ENCODE results near the gene SPATA25.
"Not testable (repeated sequence)": the region's sequence is repeated elsewhere in the genome, so short reads cannot be mapped to it uniquely, and the experiment has no call there.

The SPATA25 gene

DNA sequence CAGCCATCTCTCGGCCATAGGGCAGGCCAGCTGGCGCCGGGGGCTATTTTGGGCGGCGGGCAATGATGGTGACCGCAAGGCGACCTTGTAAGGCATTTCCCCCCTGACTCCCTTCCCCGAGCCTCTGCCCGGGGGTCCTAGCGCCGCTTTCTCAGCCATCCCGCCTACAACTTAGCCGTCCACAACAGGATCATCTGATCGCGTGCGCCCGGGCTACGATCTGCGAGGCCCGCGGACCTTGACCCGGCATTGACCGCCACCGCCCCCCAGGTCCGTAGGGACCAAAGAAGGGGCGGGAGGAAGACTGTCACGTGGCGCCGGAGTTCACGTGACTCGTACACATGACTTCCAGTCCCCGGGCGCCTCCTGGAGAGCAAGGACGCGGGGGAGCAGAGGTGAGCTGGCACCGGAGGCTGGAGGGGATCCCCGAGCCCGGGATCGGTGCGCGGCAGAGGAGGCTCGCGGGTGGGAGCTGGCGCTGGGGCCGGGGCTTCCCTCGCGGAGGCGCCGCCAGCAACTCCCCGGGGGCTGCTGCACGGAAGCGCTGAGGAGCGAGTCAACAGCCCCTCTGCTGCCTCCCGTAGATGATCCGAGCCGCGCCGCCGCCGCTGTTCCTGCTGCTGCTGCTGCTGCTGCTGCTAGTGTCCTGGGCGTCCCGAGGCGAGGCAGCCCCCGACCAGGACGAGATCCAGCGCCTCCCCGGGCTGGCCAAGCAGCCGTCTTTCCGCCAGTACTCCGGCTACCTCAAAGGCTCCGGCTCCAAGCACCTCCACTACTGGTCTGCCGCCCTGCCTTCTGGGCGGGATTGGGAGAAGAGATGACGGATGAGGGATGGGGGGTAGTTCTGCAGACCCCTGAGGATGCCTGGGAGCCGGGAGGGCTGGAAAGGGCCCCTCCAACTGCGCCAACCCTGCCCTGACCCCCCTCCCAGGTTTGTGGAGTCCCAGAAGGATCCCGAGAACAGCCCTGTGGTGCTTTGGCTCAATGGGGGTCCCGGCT lies 3.9 kb upstream of the SPATA25 start, which contains the start of the genes CTSA and NEURL2:
TSS of gene CTSA (plus strand) at position 351 of the 999 bp plus-strand sequence. CDS start at position 585, 234 bp downstream.
TSS of gene NEURL2 (minus strand) at position 224 of the 999 bp plus-strand sequence. CDS start at position 7, 217 bp downstream.
- Histone ChIP-seq H3K27ac (ENCODE audit: low read length) (peak within 1 kb of the TSS; percentile 43), H3K27me3 (ENCODE audit: insufficient read depth, low read length) (no peaks in the 10 kb centered on the region), H3K4me1 (ENCODE audit: insufficient read depth, low read length) (no peaks in the 10 kb centered on the region), H3K9ac (ENCODE audit: low read depth, low read length) (peak within 1 kb of the TSS; percentile 88), H3K4me3 (ENCODE audit: low read length) (peak within 1 kb of the TSS; percentile 81), H3K9me3 (ENCODE audit: insufficient read depth, low read depth, low read length) (no peaks in the 10 kb centered on the region), H3K36me3 (ENCODE audit: insufficient read depth, low read depth, low read length) (peaks cover 37% of the 10 kb centered on the region)

DNA sequence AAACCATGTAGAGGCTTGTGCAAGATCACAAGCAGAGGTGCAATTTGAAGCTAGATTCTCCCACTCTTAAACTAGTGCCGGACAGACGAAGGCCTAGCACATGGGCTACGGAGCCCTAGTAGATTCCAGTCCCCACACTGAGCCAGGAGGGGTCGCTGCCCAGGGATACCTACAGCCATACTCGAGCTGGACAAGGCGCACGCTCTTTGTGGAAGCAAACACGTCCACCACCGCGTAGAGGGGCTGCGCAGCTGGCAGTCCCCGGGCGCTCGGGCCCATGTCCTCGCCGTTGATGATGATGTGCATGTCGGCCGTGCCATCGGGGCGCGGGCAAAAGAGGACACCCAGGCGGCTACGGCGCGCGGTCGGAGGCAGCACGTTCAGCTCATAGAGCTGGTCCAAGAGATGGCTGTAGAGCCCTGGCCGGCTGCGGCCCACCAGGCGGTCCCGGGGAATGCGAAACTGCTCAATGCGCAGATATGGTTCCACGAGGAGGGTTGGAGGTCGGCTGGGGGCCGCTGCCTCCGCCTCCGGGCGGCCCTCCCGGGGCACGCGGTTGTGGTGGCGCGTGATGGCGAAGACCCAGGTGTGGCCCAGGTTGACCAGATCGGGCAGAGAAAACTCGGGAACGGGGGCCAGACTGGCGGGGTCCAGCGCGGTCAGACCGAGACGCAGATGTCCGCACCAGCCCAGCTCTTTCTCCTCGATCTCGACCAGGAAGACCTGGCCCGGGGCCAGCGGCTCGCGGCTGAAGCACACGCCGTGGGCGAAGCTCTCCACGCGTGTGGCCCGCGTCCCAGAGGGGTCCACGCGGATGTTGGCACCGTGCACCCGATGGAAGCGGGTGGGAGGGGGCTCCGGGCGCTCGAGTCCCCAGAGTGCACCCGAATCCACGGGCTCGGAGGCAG lies 2.9 kb upstream of the SPATA25 start:
- Histone ChIP-seq H3K9me3 (ENCODE audit: insufficient read depth, low read depth, low read length) (no peaks in the 10 kb centered on the region), H3K36me3 (ENCODE audit: insufficient read depth, low read depth, low read length) (peaks cover 38% of the 10 kb centered on the region), H3K9ac (ENCODE audit: low read depth, low read length) (peak overlapping the region; percentile 88; the same call in 1 of the 2 replicates), H3K27me3 (ENCODE audit: insufficient read depth, low read length) (no peaks in the 10 kb centered on the region), H3K4me1 (ENCODE audit: insufficient read depth, low read length) (no peaks in the 10 kb centered on the region), H3K4me3 (ENCODE audit: low read length) (peak overlapping the region; percentile 81), H3K27ac (ENCODE audit: low read length) (no peak overlapping the region)

GRCh38 chr20:45888681-45889080 lies 1.3 kb upstream of the SPATA25 start:
- Histone ChIP-seq H3K4me1 (ENCODE audit: insufficient read depth, low read length) (no peaks in the 10 kb centered on the region), H3K4me3 (ENCODE audit: low read length) (no peak overlapping the region), H3K27ac (ENCODE audit: low read length) (no peak overlapping the region), H3K36me3 (ENCODE audit: insufficient read depth, low read depth, low read length) (peaks cover 36% of the 10 kb centered on the region), H3K9me3 (ENCODE audit: insufficient read depth, low read depth, low read length) (no peaks in the 10 kb centered on the region), H3K27me3 (ENCODE audit: insufficient read depth, low read length) (no peaks in the 10 kb centered on the region), H3K9ac (ENCODE audit: low read depth, low read length) (no peak overlapping the region)

GRCh38 chr20:45886590-45887345 lies 654 bp downstream of the SPATA25 start:
- H3K4me1 ChIP-seq (ENCODE audit: insufficient read depth, low read length), result no peaks in the 10 kb centered on the region
- no peak overlapping the region for H3K4me3 ChIP-seq (ENCODE audit: low read length)
- H3K9ac ChIP-seq (ENCODE audit: low read depth, low read length), result no peak overlapping the region
- no peaks in the 10 kb centered on the region for H3K27me3 ChIP-seq (ENCODE audit: insufficient read depth, low read length)
- peaks cover 43% of the 10 kb centered on the region for H3K36me3 ChIP-seq (ENCODE audit: insufficient read depth, low read depth, low read length)
- no peak overlapping the region for H3K27ac ChIP-seq (ENCODE audit: low read length)
- no peaks in the 10 kb centered on the region for H3K9me3 ChIP-seq (ENCODE audit: insufficient read depth, low read depth, low read length)

- Histone ChIP-seq H3K9ac (ENCODE audit: low read depth, low read length) (no peak overlapping the region), H3K27ac (ENCODE audit: low read length) (no peak overlapping the region)
These were observed 4.3 kb downstream of the SPATA25 start for GRCh38 chr20:45883100-45883469.

DNA sequence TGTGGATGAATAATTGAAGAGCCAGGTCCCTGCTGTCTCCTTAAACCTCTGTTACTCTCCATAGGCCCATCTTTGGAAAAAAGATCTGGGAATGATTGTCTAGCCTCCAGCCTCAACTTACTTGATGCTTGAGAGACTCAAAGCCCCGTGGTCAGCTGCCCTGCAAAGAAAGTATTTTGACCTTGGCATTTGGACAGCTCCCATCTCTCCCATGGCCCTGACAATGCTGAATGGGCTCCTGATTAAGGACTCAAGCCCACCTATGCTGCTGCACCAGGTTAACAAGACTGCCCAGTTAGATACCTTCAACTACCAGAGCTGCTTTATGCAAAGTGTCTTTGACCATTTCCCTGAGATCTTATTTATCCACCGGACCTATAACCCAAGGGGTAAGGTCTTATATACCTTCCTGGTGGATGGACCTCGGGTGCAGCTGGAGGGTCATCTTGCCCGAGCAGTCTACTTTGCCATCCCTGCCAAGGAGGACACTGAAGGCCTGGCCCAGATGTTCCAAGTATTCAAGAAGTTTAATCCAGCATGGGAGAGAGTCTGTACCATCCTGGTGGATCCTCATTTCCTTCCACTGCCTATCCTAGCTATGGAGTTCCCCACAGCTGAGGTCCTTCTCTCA lies 4.8 kb downstream of the SPATA25 start:
- Histone ChIP-seq H3K9ac (ENCODE audit: low read depth, low read length) (no peak overlapping the region), H3K4me3 (ENCODE audit: low read length) (no peak overlapping the region), H3K4me1 (ENCODE audit: insufficient read depth, low read length) (no peaks in the 10 kb centered on the region), H3K27ac (ENCODE audit: low read length) (no peak overlapping the region), H3K27me3 (ENCODE audit: insufficient read depth, low read length) (no peaks in the 10 kb centered on the region), H3K36me3 (ENCODE audit: insufficient read depth, low read depth, low read length) (peaks cover 41% of the 10 kb centered on the region), H3K9me3 (ENCODE audit: insufficient read depth, low read depth, low read length) (no peaks in the 10 kb centered on the region)

More at GRCh38 chr20:45883100-45883469, 4.3 kb downstream of the SPATA25 start:
- H3K27me3 ChIP-seq (ENCODE audit: insufficient read depth, low read length), result no peaks in the 10 kb centered on the region
- H3K4me1 ChIP-seq (ENCODE audit: insufficient read depth, low read length), result no peaks in the 10 kb centered on the region
- H3K9me3 ChIP-seq (ENCODE audit: insufficient read depth, low read depth, low read length), result no peaks in the 10 kb centered on the region
- H3K36me3 ChIP-seq (ENCODE audit: insufficient read depth, low read depth, low read length), result peaks cover 38% of the 10 kb centered on the region
- no peak overlapping the region for H3K4me3 ChIP-seq (ENCODE audit: low read length)

DNA sequence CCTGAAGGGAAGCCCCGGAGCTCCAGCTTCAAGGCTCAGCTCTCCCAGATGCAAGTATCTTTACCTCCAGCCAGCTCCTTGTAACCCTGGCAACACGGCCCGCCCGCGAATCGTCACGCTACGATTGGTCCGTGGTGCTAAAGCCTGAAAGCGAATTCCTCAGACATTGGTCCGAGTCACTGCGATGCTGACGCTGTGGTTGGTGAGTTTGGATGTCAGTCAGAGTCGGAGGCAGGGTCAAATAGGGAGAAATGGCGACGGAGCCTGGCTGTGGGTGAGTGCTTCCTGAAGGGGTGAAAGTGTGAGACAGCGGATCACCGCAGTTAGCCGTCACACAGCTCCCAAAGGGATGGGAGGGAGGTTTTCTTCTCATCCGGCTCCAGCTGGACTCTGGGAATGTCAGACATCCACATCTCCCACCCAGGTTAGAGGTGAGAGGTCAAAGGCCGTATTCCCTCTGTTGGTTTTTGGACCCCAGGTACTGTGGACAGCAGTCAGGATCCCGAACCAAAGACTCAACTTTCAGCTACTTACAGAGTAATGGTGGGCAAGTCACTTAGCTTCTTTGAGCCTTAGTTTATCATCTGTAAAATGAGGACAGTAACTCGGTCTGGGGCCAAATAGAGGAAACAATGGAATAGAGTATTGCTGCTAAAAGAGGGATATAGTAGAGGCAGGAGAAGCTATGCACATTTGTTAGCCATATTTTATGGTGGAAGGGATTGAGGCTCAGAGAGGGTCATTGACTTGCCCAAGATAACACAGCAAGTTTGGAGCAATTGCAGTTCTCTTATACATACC lies 6.2 kb downstream of the SPATA25 start, which contains the start of gene ZSWIM1:
TSS of gene ZSWIM1 (plus strand) at position 240 of the 801 bp plus-strand sequence. CDS start 1,366 bp downstream, outside the sequence.
- H3K9ac ChIP-seq (ENCODE audit: low read depth, low read length), result peak within 1 kb of the TSS; percentile 95
- H3K9me3 ChIP-seq (ENCODE audit: insufficient read depth, low read depth, low read length), result no peaks in the 10 kb centered on the region
- no peak within 1 kb of the TSS for H3K27ac ChIP-seq (ENCODE audit: low read length)
- H3K4me3 ChIP-seq (ENCODE audit: low read length), result peak within 1 kb of the TSS; percentile 97
- peaks cover 48% of the 10 kb centered on the region for H3K36me3 ChIP-seq (ENCODE audit: insufficient read depth, low read depth, low read length)
- no peaks in the 10 kb centered on the region for H3K27me3 ChIP-seq (ENCODE audit: insufficient read depth, low read length)
- no peaks in the 10 kb centered on the region for H3K4me1 ChIP-seq (ENCODE audit: insufficient read depth, low read length)

DNA sequence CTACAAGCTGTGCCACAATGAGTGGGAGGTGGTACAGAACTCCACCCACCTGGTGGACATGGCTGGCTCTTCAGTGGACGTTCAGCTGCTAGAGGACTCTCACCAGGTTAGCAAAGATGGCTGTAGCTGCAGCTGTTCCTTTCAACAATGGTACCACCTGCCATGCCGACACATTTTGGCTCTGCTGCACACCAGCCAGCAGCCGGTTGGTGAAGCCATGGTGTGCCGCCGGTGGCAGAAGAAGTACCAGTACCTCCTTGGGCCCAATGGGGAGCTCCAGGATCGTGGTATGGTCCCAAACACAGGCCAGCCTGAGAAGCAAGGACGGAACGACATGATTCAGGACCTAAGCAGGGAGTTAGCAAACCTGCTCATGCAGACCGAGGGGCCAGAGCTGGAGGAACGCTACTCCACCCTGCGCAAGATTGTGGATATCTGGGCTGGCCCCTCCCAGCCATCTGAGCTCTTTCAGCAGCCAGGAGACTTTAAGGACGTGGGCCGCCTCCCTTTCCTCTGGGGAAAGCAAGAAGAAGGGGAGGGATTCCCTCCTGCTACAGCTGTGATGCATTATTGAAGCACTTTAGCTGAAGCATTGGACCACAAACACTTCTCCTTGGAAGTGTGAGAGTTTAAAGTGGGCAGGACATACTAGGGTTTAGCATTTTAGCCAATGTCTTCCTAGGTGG lies 9.2 kb downstream of the SPATA25 start:
- H3K27me3 ChIP-seq (ENCODE audit: insufficient read depth, low read length), result no peaks in the 10 kb centered on the region
- H3K4me3 ChIP-seq (ENCODE audit: low read length), result no peak overlapping the region
- no peaks in the 10 kb centered on the region for H3K9me3 ChIP-seq (ENCODE audit: insufficient read depth, low read depth, low read length)
- no peak overlapping the region for H3K9ac ChIP-seq (ENCODE audit: low read depth, low read length)
- no peaks in the 10 kb centered on the region for H3K4me1 ChIP-seq (ENCODE audit: insufficient read depth, low read length)
- H3K27ac ChIP-seq (ENCODE audit: low read length), result no peak overlapping the region
- peaks cover 29% of the 10 kb centered on the region for H3K36me3 ChIP-seq (ENCODE audit: insufficient read depth, low read depth, low read length)

DNA sequence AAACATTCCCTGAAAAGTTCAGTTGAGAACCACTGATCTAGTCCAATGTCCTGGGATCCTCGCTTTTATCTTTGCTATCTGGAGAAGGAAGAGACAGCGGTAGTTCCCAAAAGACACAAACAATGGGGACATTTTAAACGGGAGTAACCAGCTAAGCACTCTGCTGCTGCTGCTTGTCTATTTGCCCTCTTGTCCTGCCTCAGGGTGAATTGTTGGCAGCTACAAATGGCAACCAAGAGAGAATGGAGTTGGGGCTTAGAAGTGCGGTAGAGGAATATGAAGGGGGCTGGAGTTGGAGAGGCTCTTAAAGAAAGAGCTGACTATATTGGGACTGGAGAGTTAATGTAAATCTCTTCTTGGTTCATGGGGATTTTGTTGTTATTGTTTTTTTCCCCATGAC lies 12.8 kb downstream of the SPATA25 start:
- peaks cover 18% of the 10 kb centered on the region for H3K36me3 ChIP-seq (ENCODE audit: insufficient read depth, low read depth, low read length)
- H3K9me3 ChIP-seq (ENCODE audit: insufficient read depth, low read depth, low read length), result no peaks in the 10 kb centered on the region
- no peaks in the 10 kb centered on the region for H3K4me1 ChIP-seq (ENCODE audit: insufficient read depth, low read length)
- H3K27me3 ChIP-seq (ENCODE audit: insufficient read depth, low read length), result no peaks in the 10 kb centered on the region
- H3K4me3 ChIP-seq (ENCODE audit: low read length), result no peak overlapping the region
- H3K9ac ChIP-seq (ENCODE audit: low read depth, low read length), result no peak overlapping the region
- H3K27ac ChIP-seq (ENCODE audit: low read length), result no peak overlapping the region

DNA sequence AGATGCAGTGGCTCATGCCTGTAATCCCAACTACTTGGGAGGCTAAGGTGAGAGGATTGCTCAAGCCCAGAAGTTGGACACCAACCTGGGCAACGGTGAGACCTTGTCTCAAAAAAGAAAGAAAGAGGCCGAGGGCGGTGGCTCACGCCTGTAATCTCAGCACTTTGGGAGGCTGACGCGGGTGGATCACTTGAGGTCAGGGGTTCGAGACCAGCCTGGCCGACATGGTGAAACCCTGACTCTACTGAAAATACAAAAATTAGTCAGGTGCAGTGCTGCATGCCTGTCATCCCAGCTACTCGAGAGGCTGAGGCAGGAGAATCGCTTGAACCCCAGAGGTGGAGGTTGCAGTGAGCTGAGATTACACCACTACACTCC lies 13.3 kb downstream of the SPATA25 start:
- not testable (repeated sequence) for H3K4me3 ChIP-seq (ENCODE audit: low read length); H3K9ac ChIP-seq (ENCODE audit: low read depth, low read length); H3K4me1 ChIP-seq (ENCODE audit: insufficient read depth, low read length); H3K9me3 ChIP-seq (ENCODE audit: insufficient read depth, low read depth, low read length); H3K27ac ChIP-seq (ENCODE audit: low read length); H3K27me3 ChIP-seq (ENCODE audit: insufficient read depth, low read length)
- peaks cover 18% of the 10 kb centered on the region for H3K36me3 ChIP-seq (ENCODE audit: insufficient read depth, low read depth, low read length)

Measured in iPS-20b (cell line).